SK-N-MC (cell line): ENCODE data around the gene SLC12A8.
"Not testable (repeated sequence)": the region's sequence is repeated elsewhere in the genome, so short reads cannot be mapped to it uniquely, and the experiment has no call there.

ENCODE experiments used
- DNase-seq: peaks from one replicate; pipeline ENCODE4 v3.0.0-alpha.2; 2011; ENCODE audit warnings: low read depth, low spot score
- H3K27ac ChIP-seq: fragments of 200-600 bp; sonication (generic); 2 replicates; pipeline ENCODE4 v1.5.1; 2016; ENCODE audit warnings: mixed run types
- H3K36me3 ChIP-seq: fragments of 200-600 bp; sonication (generic); 2 replicates; pipeline ENCODE4 v1.6.1; 2017; ENCODE audit warnings: antibody characterized with exemption, low read length, mixed read lengths; ENCODE audit not compliant: insufficient read depth
- H3K4me3 ChIP-seq: fragments of 200-600 bp; sonication (generic); 2 replicates; pipeline ENCODE4 v1.5.1; 2016
- H3K9ac ChIP-seq: fragments of 200-600 bp; sonication (generic); 2 replicates; pipeline ENCODE4 v1.8.0; 2017; ENCODE audit warnings: mixed run types, mixed read lengths; ENCODE audit not compliant: insufficient read length
- H3K9me3 ChIP-seq: fragments of 200-600 bp; sonication (generic); 2 replicates; pipeline ENCODE4 v1.6.1; 2017; ENCODE audit warnings: low read depth, mild to moderate bottlenecking, antibody characterized with exemption, low read length, moderate library complexity, mixed read lengths
- EZH2 ChIP-seq: fragments of 200-600 bp; sonication (generic); IDR thresholded peaks from one replicate; pipeline ENCODE4 v1.6.1; 2017; ENCODE audit warnings: antibody characterized with exemption
- FOXP2 ChIP-seq: optimal IDR thresholded peaks from 2 replicates; pipeline ENCODE3; 2011; ENCODE audit warnings: mild to moderate bottlenecking, moderate library complexity; ENCODE audit not compliant: insufficient read depth; ENCODE audit errors: extremely low read length, control extremely low read depth
- POLR2AphosphoS5 ChIP-seq: IDR thresholded peaks from 2 replicates; pipeline ENCODE4 v1.6.1; 2012; ENCODE audit warnings: mild to moderate bottlenecking, low read depth, low read length, borderline replicate concordance

Gene SLC12A8

DNA sequence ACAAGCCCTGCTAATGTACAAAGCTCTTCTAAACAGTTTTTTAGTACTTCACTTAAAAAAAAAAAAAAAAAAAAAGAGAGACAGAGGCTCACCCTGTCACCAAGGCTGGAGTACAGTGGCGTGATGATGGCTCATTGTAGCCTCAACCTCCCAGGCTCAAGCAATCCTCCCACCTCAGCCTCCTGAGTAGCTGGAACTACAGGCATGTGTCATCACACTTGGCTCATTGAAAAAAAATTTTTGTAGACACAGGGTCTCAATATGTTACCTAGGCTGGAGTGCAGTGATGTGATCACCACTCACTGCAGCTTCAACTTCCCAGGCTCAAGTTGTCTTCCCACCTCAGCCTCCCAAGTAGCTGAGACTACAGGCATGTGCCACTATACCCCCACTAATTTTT is 109.1 kb downstream of the SLC12A8 start:
- DNase-seq = no peak
- H3K36me3 ChIP-seq = no peaks in the 10 kb centered on the region
- no peak overlapping the region for H3K9ac ChIP-seq
- H3K4me3 ChIP-seq = no peak overlapping the region
- TF ChIP-seq POLR2AphosphoS5 (no peak), EZH2 (no peak), FOXP2 (no peak)
- no peak overlapping the region for H3K27ac ChIP-seq
- H3K9me3 ChIP-seq = no peaks in the 10 kb centered on the region

DNA sequence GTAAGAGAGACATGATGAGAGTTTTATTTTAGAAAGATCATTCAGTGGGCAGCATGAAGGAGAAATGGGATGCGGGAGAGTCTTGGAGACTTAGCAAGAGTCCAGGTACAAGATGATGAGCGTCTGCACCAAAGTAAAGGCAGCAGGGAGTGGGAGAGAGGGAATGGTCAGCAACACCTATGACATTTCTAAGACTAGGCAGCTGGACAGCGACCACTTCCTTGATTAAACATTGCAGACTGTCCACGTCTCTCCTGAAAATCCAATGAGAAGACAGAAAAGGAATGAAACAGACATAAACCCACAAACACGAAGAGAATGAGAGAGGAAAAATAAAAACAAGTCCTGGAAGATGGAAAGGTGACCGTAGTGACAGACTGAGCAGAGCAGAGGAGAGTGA is 110.1 kb downstream of the SLC12A8 start:
- no peaks in the 10 kb centered on the region for H3K36me3 ChIP-seq
- no peak overlapping the region for H3K4me3 ChIP-seq
- H3K9ac ChIP-seq = no peak overlapping the region
- no peak overlapping the region for H3K27ac ChIP-seq
- no peaks in the 10 kb centered on the region for H3K9me3 ChIP-seq
- no peak for DNase-seq
- no peak for TF ChIP-seq EZH2
- TF ChIP-seq POLR2AphosphoS5 = no peak

DNA sequence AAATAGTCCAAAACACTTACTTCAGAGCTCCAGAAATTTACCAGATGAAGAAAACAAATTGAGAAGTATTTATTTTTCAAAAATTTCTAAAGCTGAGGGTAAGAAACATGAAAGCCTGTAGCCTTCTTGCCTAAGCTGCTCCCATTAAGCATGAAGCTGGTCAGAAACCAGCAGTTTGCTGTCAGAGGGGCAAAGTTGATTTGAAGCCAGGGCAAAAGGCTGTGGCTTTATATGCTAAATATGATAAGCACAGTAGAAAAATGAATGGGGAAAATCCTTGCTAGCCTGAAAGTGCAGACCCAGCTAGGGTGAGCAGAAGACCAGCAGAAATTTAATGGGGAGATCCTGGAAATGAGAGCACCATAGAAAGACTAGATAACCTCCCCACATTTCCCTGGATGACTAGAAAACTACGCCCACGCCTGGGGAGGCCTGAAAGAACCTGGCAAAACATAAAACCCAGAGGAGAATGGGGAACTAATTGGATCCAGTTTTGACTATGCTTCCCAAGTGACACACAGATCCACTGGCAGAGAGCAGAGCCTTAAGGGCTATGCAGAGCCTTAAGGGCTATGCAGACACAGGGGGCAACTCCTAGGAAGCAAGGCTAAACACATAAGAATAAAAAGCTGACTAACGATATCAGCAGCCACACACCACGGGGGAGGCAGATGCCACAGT is 113.8 kb downstream of the SLC12A8 start:
- Histone ChIP-seq H3K36me3 (no peaks in the 10 kb centered on the region), H3K9me3 (no peaks in the 10 kb centered on the region), H3K4me3 (no peak overlapping the region), H3K9ac (no peak overlapping the region), H3K27ac (no peak overlapping the region; the same call in 1 of the 2 replicates)
- DNase-seq = no peak
- no peak for TF ChIP-seq FOXP2
- no peak for TF ChIP-seq POLR2AphosphoS5
- no peak for TF ChIP-seq EZH2

DNA sequence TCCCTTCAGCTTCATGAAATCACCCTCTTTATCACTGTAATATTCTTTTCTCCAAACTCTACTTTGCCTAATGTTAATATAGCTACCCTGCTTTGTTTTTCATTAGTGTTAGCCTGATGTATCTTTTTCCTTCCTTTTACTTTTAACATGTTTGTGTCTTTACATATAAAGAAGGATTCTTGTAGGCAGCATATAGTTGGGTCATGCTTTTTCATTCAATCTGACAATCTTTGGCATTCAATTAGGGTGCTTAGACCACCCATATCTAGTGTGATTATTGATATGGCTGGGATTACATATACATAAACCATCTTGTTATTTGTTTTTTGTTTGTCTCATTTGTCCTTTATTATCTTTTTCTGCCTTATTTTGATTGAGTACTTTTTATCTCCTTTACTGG is 121.9 kb downstream of the SLC12A8 start:
- H3K9ac ChIP-seq = no peak overlapping the region
- no peak overlapping the region for H3K4me3 ChIP-seq
- TF ChIP-seq POLR2AphosphoS5 = no peak
- TF ChIP-seq FOXP2 = no peak
- TF ChIP-seq EZH2 = no peak
- no peaks in the 10 kb centered on the region for H3K9me3 ChIP-seq
- no peak for DNase-seq
- no peaks in the 10 kb centered on the region for H3K36me3 ChIP-seq
- no peak overlapping the region for H3K27ac ChIP-seq

DNA sequence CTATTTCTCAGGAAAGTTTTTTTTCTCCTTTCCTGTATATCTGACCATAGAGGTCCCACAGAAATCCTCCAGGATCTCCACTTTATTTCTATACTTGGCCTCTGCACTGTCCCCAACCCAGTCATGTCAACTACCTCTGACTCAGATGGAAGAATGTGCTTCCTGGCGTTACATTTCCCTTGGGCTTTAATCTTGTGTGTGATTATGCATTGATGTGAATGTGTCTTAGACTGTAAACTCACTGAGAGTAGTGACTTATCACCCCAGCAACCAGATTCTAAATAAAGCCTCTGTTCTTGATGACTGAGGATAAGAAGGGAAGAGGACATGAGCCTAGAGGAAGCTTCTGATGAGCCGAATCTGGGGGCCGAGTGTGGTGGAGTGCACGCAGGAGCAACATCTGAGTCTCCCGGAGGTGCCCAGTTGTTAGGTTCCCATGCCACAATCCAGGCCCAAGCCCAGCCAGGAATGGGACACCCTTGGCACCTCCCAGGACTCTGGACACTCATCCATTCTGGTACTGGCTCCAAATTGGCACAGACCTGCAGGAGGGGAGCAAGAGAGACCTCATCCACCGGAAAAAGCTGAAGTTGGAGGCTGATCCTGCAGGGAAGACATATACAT is 124.7 kb downstream of the SLC12A8 start:
- H3K9me3 ChIP-seq = no peaks in the 10 kb centered on the region
- no peak for DNase-seq
- H3K4me3 ChIP-seq = no peak overlapping the region
- H3K36me3 ChIP-seq = no peaks in the 10 kb centered on the region
- no peak overlapping the region for H3K27ac ChIP-seq
- H3K9ac ChIP-seq = no peak overlapping the region
- TF ChIP-seq FOXP2 (no peak), EZH2 (no peak), POLR2AphosphoS5 (no peak)

DNA sequence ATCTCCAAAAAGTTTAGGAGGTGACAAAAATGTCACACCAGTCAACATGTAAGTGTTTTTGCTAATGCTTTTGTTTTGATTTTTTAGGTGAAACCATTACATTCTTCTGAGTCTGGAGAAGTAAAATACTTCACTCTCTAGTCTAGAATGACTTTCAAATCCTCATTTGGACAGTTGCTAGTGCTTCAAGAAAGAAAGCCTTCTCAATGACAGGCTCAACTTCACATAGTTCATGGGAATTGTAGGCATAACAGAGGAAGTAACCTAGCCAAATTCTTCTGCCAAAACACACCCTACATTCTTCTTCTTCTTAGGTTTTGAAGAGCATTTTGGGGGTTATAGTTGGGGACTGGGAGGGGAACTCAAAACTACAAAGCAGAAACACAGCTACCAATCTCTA is 127.4 kb downstream of the SLC12A8 start:
- no peak for TF ChIP-seq FOXP2
- TF ChIP-seq POLR2AphosphoS5 = no peak
- no peak for TF ChIP-seq EZH2
- H3K27ac ChIP-seq = no peak overlapping the region
- no peak for DNase-seq
- H3K9ac ChIP-seq = no peak overlapping the region
- H3K9me3 ChIP-seq = no peaks in the 10 kb centered on the region
- no peak overlapping the region for H3K4me3 ChIP-seq
- H3K36me3 ChIP-seq = no peaks in the 10 kb centered on the region

DNA sequence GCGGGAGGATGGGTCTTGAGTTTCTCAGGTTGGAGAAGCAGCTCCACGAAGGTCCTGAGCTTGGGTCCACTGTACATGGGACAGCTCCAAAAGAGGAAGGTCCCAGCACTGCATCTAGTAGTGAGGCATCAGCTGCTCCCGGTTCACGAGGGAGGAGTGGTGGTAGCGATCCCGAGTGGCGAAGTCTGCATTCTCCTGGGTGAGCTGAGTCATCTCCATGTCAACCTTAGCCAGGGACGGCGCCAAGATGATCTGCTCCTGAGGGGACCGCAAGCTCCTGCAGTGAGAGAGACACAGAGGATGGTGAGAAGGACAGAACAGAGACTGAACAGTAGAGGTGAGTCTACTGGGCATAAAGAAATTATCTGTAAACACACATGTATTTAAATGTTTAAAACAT is 128.8 kb downstream of the SLC12A8 start:
- H3K27ac ChIP-seq = no peak overlapping the region
- no peak overlapping the region for H3K4me3 ChIP-seq
- H3K9me3 ChIP-seq = no peaks in the 10 kb centered on the region
- no peaks in the 10 kb centered on the region for H3K36me3 ChIP-seq
- TF ChIP-seq POLR2AphosphoS5 (no peak), FOXP2 (no peak), EZH2 (no peak)
- DNase-seq = no peak
- no peak overlapping the region for H3K9ac ChIP-seq

GRCh38 chr3:125082339-125082738 is 130.2 kb downstream of the SLC12A8 start:
- not testable (repeated sequence) for DNase-seq

DNA sequence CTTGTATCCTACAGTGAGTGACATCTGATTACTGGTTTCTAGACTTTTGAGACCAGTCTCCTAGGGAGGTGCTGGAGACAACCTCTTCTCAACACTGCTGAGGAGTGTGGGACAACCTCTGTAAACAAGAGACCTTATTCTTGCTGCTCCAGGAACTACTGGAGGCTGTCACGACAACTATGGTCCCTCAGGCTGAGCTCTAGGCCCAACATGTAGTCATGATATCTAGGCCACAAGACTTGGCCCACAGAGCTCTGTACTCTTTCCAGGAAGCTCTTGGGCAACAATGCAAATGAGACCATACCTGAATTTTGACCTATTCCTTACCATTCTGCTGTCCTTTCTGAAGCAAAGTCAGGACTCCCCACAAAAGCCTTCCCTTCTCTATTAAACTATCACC is 132.5 kb downstream of the SLC12A8 start:
- Histone ChIP-seq H3K9ac (no peak overlapping the region), H3K4me3 (no peak overlapping the region), H3K27ac (no peak overlapping the region), H3K9me3 (no peaks in the 10 kb centered on the region), H3K36me3 (no peaks in the 10 kb centered on the region)
- DNase-seq = no peak
- TF ChIP-seq POLR2AphosphoS5 = no peak
- no peak for TF ChIP-seq FOXP2
- TF ChIP-seq EZH2 = no peak

More at GRCh38 chr3:125082339-125082738, 130.2 kb downstream of the SLC12A8 start:
- not testable (repeated sequence) for H3K9me3 ChIP-seq, H3K27ac ChIP-seq, H3K4me3 ChIP-seq, H3K36me3 ChIP-seq, H3K9ac ChIP-seq
